T-helper 9 cell (primary cell): ENCODE measurements around the gene TMEM92.
"Not testable (repeated sequence)": the region's sequence is repeated elsewhere in the genome, so short reads cannot be mapped to it uniquely, and the experiment has no call there.

Experiments
- DNase-seq: peaks from one replicate; pipeline ENCODE4 v3.0.0-alpha.2; 2020

TMEM92 gene

DNA sequence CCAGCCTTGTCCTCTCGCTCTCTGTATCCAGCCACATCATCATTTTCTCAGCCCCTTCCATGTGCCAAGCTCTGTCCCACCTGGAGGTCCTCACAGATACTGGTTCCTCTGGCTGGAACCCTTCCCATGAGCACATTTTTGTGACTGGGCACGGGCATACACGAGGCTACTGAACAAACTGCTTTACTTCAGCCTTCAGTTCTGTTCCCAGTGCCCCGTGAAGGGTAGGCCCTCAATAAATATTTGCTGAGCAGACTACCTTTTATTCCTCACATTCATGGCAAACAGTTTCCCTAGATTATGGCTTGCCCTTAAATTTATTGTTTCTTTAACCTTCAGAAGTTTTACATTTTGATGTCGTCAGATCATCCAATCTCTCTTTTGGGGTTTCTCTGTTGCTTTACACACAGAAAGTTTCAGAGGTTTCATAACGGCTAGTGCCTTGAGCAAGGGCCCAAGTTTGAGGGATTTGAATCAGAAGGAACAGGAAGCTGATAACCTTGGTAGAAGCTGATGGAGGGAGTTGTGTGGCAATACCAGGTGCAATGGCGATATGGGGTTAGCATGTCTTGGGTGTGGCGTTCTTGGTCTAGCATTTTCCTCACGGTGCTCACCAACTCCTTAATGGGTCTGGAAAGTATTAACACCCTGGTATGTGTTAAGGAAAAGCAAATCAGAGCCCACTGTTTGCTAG, 27.8 kb downstream of the TMEM92 start:
- no peak for DNase-seq

DNA sequence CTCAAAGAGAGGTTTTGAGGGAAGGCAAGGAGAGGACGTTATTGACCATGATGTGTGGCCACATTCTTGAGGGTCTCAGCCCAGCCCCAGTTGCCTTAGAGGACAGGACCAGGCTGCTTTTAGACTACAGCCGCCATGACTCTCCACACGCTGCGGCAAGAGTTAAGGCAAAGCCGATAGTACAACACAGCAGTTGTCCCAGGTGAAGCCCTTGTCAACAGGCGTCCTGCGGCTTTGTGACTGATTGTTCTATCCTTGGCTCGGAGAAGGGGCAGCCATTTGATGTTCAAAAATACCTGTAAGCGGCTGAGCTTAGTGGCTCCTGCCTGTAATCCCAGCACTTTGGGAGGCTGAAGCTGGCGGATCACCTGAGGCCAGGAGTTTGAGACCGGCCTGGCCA, 28.8 kb downstream of the TMEM92 start:
- DNase-seq = no peak

DNA sequence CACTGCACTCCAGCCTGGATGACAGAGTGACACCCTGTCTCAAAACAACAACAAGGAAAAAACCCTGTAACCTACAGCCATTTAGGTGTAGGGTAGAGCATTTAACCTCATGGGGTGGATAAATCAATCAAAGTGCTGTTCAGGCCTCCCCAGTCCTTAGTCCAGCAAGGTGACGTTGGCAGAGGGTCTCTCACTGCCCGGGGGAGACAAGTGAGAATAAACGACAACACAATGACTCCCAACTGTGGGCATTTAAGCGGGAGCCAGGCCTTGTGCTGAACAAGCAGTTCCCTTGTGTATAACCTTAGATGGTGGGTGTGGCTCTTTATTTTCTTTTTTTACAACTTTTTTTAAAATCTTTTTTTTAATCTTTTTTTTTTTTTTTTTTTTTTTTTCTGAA, 29.3 kb downstream of the TMEM92 start:
- no peak for DNase-seq

DNA sequence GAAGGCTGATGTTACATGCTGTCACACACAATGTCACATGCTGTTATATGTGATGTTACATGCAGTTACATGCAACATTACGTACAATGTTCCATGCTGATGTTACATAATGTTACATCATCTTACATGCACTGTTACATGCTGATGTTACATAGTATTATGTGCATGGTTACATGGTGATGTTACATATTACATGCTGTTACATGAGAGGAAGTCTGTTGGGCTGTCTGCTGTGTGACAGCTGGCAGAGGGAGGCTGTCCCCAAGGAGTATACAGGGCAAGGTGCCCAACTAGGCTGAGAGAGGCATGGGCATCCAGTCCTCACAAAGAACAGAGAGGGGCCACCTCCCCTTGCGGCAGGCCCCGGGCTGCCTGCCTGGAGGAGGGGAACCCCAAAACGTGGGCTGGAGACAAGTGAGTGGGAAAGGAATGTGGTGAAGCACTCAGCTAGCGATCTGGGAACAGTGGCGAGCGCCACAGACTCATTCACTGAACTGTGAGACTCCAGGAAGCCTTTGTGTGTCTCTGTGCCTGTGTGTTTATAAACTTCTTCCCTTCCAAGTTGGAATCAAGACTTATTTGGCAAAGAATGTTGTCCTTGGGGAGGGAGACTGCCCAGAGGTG, 30.6 kb downstream of the TMEM92 start:
- DNase-seq = no peak

DNA sequence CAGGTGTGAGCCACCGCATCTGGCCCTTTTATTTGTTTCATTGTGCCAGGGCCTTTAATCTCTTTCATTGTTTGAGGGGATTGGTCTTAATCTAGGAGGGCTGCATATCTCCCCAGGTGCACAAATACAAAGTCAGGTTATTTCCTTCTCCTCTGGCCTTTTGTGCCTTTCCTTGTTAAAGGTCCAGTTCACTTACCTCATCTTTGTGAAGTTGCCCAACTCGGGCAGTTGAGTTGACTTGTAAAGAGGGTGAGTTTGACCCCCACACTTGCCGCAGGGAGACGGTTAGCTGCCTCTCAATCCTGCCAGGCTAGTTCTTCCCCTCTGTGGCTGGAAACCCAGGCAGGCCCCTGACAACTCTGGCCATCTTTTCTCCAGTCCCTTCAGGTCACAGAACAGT, 33.4 kb downstream of the TMEM92 start:
- no peak for DNase-seq

DNA sequence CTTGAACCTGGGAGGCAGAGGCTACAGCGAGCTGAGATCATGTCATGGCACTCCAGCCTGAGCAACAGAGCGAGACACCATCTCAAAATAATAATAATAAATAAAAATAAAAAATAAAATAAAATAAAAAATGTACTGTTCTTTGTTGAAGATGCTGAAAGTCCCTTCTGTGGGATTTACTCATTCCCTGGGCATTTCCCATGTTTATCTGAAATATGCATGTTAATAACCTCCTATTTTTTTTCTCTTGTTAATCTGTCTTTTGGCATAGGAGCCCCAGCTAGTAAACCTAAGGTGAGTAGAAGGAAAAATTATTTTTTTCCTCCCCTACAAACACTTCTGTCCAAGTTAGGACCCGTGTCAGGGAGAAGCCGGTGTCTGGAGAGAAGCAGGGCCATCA, 34.4 kb downstream of the TMEM92 start:
- no peak for DNase-seq

DNA sequence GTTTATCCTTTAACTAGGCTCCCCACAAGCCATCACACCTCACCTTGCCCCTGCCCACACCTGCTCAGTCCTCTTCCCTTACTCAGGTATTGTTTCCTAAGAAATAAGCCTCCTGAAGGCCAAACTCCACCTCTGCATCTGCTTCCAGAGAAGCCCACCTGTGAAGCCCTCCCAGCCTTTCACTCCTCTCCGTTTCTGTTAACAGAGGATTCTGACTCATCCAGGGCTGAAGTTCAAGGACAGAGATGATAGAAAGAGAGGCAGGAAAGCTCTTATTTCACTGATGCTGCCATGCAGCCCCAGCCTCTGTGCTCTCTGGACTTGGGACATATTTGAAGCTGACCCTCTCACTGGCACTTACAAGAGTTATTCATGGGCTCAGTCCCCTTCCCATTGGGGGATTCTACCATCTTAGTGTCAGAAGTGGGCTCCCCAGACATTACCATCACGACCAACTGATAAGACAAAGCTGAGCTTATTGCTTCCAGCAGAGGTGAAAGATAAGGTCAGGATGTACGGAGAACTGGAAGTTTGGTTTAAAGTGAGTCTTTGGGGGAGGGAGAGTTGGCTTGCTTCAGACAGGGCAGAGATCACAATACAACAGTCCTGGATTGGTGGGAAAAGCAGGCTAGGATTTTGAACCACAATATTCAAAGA, 36.3 kb downstream of the TMEM92 start:
- DNase-seq = no peak

- no peak for DNase-seq
Measured at GRCh38 chr17:50311112-50311460, 36.8 kb downstream of the TMEM92 start.

DNA sequence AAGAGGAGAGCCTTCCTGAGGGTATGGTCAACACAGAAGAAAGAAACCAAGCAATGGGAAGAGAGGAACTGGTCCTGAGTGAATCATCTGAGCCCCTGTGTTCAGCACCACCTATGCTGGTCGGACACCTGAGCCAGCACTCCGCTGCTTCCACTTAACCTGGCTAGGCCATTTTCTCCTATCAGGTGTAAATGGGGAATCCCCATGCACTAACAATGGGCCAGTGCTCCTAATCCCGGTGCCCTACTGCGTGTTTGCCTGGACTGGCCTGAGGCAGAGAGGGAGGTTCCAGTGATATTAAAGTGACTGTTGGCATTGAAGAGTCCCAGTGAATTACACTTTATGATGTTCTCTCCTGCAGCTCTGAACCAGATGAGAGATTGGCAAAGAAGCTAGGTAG, 37.2 kb downstream of the TMEM92 start:
- DNase-seq = no peak

DNA sequence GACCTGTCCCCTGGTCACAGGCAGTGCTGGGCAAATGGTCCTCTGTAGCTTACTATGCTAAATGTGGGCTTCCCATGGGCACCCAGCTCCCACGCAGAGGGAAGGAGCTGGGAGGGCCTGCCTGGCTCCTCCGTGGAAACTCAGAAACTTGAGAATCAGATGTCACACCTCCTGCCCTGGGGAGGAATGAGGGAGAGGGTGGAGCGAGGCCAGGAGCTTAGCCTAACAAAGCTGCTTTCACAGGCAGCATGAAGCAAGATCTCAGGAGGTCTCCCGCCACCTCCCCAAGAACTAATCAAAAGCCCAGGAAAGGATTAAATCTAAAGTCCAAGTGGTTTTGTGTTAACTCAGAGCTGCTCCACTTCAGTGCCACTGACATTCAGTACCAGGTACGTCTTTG, 38.0 kb downstream of the TMEM92 start:
- DNase-seq = no peak

DNA sequence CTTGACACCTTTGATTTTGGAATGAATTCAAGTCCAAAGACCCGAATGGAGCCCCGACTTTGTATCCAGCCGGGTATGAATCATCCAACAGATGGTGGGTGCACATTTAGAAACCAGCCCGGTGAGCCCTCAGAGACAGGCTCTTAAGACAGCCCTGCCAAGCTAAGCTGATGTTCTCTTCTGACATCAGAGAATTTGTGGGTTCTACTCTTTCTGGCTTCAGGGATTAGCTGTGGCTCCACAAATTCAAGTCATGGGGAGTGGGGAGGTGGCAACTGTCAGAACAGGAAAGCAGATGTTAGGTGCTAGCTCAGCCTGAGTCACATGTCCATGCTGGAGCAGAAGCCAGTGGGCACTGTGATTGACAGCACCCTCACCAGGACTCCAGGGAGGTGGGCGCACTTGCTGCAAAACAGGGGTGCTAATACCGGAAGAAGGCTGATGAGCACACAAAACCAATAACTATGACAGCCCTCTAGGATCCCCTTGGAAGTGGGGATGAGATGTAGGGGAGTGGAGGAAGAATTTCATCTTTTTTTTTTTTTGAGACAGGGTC, 40.3 kb downstream of the TMEM92 start:
- no peak for DNase-seq

GRCh38 chr17:50316016-50316587, 41.8 kb downstream of the TMEM92 start:
- DNase-seq = no peak

GRCh38 chr17:50316660-50317059, 42.4 kb downstream of the TMEM92 start:
- not testable (repeated sequence) for DNase-seq

DNA sequence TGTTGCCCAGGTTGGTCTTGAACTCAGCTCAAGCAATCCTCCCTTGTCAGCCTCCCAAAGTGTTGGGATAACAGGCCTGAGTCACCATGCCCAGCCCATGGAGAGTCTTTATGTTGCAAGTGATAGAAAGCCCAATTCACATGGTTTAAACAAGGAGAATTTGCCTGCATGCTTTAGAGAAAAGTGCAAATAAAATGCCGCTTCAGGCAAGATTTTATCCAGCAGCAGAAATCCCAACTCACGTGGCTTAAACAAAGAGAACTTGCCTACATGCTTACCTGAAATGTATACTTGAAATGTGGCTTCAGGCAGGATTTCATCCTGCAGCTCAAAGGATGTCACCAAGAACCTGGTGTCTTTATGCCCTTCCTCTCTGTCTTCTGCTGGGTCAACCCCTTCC, 42.9 kb downstream of the TMEM92 start:
- DNase-seq = no peak

DNA sequence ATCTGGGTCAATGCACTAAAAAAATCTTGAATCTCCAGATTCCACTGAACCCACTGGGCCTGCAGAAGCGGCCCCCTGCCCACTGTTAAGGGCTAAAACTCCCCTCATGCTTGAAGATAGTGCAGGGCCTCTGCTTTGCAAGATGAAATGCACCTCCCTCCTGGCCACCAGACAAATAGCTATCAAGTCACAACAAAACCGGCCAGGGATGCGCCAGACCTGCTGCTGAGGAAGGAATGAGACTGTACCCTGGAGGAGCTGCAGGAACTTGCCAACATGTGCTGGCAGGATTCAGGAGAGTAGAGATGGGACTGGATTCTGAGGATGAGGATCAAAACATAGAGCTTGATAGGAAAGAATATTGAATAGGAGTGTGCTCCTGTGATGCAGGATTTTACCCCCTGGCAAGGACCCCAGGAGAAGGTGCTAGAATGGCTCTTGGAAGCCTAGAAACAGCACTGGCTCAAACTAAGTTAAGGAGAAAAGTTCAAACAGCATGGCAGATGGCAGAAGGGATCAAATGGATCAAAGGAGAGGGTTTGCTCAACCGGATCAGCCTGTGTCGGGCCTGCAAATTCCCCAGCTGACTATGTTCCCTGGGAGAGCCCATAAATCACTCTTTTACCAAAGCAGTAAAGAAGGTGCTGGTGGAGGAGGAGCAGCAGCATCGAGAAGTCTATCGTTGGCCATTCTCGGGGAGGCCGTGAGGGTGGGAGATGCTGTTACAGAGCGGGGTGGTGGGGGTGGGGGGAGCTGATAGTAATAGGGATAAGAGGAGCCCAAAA, 44.4 kb downstream of the TMEM92 start:
- no peak for DNase-seq

DNA sequence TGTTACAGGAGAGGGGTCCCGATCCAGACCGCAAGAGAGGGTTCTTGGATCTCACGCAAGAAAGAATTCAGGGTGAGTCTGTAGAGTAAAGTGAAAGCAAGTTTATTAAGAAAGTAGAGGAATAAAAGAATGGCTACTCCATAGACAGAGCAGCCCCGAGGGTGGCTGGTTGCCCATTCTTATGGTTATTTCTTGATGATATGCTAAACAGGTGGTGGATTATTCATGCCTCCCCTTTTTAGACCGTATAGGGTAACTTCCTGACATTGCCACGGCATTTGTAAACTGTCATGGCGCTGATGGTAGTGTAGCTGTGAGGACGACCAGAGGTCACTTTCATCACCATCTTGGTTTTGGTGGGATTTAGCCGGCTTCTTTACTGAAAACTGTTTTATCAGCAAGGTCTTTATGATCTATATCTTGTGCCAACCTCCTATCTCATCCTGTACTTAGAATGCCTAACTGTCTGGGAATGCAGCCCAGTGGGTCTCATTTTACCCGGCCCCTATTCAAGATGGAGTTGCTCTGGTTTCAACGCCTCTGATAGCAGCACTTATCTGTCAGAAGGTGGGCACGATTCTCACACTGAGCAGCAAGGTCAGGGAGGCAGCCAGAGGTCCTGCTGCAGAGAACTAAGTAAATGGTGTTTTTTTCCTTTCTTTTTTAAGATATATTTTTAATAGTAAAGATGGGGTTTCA, 45.2 kb downstream of the TMEM92 start:
- no peak for DNase-seq

DNA sequence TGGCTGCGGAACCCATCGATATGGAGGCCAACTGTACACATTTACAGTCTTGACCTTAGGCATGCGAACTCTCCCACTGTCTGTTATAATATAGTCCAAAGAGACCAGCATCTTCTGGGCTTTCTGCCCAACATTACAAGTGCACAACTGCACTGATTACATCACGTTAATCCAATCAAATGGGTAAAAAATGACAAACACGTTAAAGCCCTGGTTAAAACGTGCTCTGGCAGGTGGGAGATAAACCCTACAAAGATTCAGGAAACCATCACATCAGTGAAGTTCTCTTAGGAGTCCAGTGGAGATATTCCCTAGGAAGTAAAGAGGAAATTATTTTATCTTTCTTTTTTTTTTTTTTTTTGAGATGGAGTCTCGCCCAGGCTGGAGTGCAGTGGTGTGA, 48.0 kb downstream of the TMEM92 start:
- DNase-seq = no peak

DNA sequence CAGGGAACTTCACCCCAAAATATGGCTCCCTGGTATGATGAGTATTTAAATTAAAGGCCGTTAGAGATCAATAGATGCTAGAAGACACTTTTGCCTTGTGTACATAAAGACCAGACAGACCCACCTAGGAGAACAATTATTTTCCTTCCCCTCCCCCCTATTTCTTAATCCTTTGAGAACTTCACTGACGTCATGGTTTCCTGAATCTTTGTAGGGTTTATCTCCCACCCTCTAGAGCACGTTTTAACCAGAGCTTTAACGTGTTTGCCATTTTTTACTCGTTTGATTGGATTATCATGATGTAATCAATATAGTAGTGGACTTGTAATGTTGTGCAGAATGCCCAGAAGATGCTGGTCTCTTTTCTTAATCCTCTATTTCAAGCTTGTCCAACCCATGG, 48.8 kb downstream of the TMEM92 start:
- no peak for DNase-seq

DNA sequence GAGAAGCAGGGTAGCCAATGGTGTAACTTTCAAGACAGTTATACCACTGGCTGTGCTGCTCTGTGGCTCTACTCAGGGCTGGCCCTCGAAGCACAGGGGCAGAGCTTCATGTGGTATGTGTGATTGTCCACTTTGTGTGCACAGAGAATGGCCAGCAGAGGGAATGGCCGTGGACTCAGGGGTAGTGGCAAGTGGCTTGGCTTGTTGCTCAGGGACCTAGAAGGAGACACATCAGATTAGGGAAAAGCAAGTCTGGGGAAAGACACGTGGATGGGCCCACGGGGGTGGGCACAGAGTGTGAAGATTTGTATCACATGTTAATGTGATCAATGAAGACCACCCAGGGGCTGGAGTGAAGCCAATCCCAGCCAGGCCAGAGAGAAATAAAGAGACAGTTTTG, 51.6 kb downstream of the TMEM92 start:
- DNase-seq = no peak

- no peak for DNase-seq
Measured at GRCh38 chr17:50326831-50327364, 52.6 kb downstream of the TMEM92 start.

DNA sequence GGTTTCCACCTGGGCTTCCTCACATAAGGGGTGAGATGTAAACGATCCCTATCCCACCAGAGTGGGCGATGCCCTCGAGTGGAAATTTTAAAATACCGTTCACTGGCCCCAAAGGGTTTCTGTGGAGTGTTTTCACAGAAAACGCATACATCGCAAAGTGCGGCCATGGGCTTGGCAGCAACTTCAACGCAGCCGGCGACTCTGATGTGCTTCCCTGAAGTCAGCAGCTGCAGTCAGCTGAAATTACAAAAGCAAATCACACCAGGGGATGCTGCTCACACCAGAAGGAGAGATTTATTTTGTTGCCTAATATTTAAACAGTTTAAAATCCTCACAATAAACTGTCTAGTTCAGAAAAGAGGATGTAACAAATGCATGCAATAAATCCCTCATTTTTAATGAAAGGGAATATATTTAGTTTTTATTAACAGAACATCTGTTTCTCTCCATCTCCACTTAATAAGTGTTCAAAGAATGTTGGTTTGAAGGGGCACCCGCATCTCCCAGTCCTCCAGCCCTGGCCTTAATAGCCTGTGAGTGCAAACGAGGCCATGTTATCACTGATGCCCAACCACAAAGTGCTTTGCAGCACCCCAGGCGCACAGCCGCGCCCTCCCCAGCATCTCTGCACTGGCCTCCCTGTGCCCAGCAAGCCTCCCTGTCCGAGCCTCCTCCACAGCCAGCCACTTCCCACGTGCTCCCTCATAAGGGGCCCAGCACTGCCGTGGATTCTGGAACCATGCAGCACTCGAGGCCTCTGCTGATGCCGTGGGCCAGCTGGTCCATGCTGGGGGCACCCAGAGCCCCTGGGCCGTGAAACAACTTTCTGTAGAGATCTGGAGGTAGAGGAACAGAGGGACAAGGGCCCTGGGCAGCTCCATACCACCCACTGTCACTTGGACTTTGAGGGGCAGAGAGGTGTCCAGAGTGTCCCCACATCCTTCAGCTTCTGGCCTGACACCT, 54.4 kb downstream of the TMEM92 start:
- no peak for DNase-seq
